H4 (cell line): ENCODE results near the gene TKTL1. TPM values are rescaled to one million over a fixed set of nuclear protein-coding genes. Genes with fewer than 3 reads are reported as not detected.
"Not testable (repeated sequence)": the region's sequence is repeated elsewhere in the genome, so short reads cannot be mapped to it uniquely, and the experiment has no call there.

ENCODE experiments used
- DNase-seq: peaks from one replicate; pipeline ENCODE4 v3.0.0-alpha.2; 2015; ENCODE audit warnings: low spot score
- total RNA-seq: library from RNA; depleted of rRNA; stranded (reverse); fragments of >200 nt; shearing (Covaris generic); gene quantifications from 2 replicates; pipeline ENCODE4 v1.2.3, GENCODE V29; 2014; rRNA removed

TKTL1 gene
- 2.1 TPM in 1 of 2 replicates, not detected in the other for total RNA-seq

GRCh38 chrX:154295664-154296310, at the start of gene TKTL1:
TKTL1 (plus strand) TSS chrX:154295795; CDS start chrX:154295860, 65 bp downstream.
- no peak for DNase-seq

- DNase-seq = not testable (repeated sequence)
Observed at GRCh38 chrX:154247377-154248045, 48.1 kb upstream of the TKTL1 start.

- DNase-seq = not testable (repeated sequence)
Observed at GRCh38 chrX:154248076-154248475, 47.5 kb upstream of the TKTL1 start.

- DNase-seq = not testable (repeated sequence)
Observed at GRCh38 chrX:154257282-154257681, 38.3 kb upstream of the TKTL1 start, which contains the start of gene OPN1MW3. OPN1MW3 (plus strand) TSS chrX:154257582; CDS start chrX:154257620, 38 bp downstream.

- not testable (repeated sequence) for DNase-seq
Observed at GRCh38 chrX:154258711-154259110, 36.9 kb upstream of the TKTL1 start.

GRCh38 chrX:154263072-154263471, 32.5 kb upstream of the TKTL1 start:
- not testable (repeated sequence) for DNase-seq

- DNase-seq = not testable (repeated sequence)
Observed at GRCh38 chrX:154269245-154269644, 26.4 kb upstream of the TKTL1 start.

- not testable (repeated sequence) for DNase-seq
Observed at GRCh38 chrX:154284489-154285338, 10.9 kb upstream of the TKTL1 start.

GRCh38 chrX:154286406-154286805, 9.2 kb upstream of the TKTL1 start:
- not testable (repeated sequence) for DNase-seq

- DNase-seq = no peak
Observed at GRCh38 chrX:154294791-154295574, 612 bp upstream of the TKTL1 start, which contains the start of gene TEX28. TEX28 (minus strand) TSS chrX:154295124; CDS start chrX:154292117, 3,007 bp downstream.

- no peak for DNase-seq
Observed at GRCh38 chrX:154296731-154297130, 1.1 kb downstream of the TKTL1 start.

GRCh38 chrX:154298312-154298711, 2.7 kb downstream of the TKTL1 start:
- no peak for DNase-seq

GRCh38 chrX:154300816-154301215, 5.2 kb downstream of the TKTL1 start:
- no peak for DNase-seq

GRCh38 chrX:154302998-154303397, 7.4 kb downstream of the TKTL1 start:
- not testable (repeated sequence) for DNase-seq

- DNase-seq = no peak
Observed at GRCh38 chrX:154303476-154303875, 7.9 kb downstream of the TKTL1 start.

GRCh38 chrX:154304846-154305245, 9.3 kb downstream of the TKTL1 start:
- no peak for DNase-seq

- DNase-seq = no peak
Observed at GRCh38 chrX:154305541-154306205, 10.1 kb downstream of the TKTL1 start.

- no peak for DNase-seq
Observed at GRCh38 chrX:154307202-154307601, 11.6 kb downstream of the TKTL1 start.

GRCh38 chrX:154308108-154308946, 12.7 kb downstream of the TKTL1 start:
- DNase-seq = peak; percentile 25
